NB4 (cell line): ENCODE results near the gene CRYBA4.

Source experiments
- POLR2A ChIP-seq: IDR thresholded peaks from 2 replicates; pipeline ENCODE4 v1.6.1; 2011; ENCODE audit warnings: mild to moderate bottlenecking; ENCODE audit not compliant: insufficient read length; ENCODE audit errors: extremely low read depth
- TF ChIP-seq, protein P1 (sequence below): IDR thresholded peaks from one replicate; pipeline ENCODE4 v1.5.1; 2012; ENCODE audit warnings: low read depth, low read length

DNA sequence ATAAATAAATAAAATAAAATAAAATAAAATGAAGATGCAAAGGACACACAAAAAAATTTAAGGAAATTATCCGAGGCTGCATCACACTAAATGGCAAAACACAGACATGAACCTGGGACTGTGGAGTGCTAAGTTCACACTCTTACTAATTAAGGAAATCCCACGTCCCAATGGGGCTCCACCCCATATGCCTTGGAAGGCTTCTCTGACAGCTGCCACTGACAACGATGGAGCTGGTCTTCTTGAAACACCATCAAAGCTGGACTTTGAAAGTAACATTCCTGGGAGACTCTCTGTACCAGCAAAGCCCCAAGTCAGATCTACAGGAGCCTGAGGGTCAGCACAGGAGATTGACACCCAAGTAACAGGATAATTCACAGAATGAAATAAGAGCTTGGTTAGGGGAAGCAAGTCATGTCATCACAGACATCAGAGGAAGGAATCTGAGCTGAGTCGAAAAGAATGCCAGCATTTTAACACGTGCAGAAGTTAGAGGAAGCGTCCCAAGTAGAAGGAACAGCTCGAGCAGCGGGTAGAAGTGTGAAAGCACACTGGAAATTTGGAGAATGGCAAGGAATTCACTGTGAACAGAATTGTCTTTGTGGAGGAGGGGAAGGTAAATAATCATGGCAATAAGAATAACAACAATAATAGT is 45.6 kb upstream of the CRYBA4 start:
- TF ChIP-seq, protein P1, sequence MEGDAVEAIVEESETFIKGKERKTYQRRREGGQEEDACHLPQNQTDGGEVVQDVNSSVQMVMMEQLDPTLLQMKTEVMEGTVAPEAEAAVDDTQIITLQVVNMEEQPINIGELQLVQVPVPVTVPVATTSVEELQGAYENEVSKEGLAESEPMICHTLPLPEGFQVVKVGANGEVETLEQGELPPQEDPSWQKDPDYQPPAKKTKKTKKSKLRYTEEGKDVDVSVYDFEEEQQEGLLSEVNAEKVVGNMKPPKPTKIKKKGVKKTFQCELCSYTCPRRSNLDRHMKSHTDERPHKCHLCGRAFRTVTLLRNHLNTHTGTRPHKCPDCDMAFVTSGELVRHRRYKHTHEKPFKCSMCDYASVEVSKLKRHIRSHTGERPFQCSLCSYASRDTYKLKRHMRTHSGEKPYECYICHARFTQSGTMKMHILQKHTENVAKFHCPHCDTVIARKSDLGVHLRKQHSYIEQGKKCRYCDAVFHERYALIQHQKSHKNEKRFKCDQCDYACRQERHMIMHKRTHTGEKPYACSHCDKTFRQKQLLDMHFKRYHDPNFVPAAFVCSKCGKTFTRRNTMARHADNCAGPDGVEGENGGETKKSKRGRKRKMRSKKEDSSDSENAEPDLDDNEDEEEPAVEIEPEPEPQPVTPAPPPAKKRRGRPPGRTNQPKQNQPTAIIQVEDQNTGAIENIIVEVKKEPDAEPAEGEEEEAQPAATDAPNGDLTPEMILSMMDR: no peak
- TF ChIP-seq POLR2A: no peak
